Cardiac fibroblast (primary cell): Measurements from ENCODE around the gene MAD1L1.
"Not testable (repeated sequence)": the region's sequence is repeated elsewhere in the genome, so short reads cannot be mapped to it uniquely, and the experiment has no call there.

ENCODE experiments used
- DNase-seq, 2 donors: peaks; one replicate each; pipeline versions ENCODE4 v3.0.0 to v3.0.0-alpha.2; 2010; ENCODE audit warnings: low read depth in 2 of 2
- H3K4me3 ChIP-seq, 2 donors: replicated peaks in 1 of 2; 1 replicate in 1 of 2; 2 replicates in 1 of 2; pipeline ENCODE4 v1.5.1; 2011; ENCODE audit warnings: low read depth in 2 of 2, low read length in 2 of 2, mild to moderate bottlenecking in 2 of 2, moderate library complexity in 1 of 2
- TF ChIP-seq, protein P1 (sequence below): IDR thresholded peaks from one replicate; pipeline ENCODE4 v1.5.1; 2011; ENCODE audit warnings: low read depth, mild to moderate bottlenecking, low read length, inconsistent platforms

MAD1L1 gene

GRCh38 chr7:1819259-1819841 lies 413.4 kb downstream of the MAD1L1 start:
- DNase-seq = no peak
- no peak overlapping the region for H3K4me3 ChIP-seq
- TF ChIP-seq, protein P1, sequence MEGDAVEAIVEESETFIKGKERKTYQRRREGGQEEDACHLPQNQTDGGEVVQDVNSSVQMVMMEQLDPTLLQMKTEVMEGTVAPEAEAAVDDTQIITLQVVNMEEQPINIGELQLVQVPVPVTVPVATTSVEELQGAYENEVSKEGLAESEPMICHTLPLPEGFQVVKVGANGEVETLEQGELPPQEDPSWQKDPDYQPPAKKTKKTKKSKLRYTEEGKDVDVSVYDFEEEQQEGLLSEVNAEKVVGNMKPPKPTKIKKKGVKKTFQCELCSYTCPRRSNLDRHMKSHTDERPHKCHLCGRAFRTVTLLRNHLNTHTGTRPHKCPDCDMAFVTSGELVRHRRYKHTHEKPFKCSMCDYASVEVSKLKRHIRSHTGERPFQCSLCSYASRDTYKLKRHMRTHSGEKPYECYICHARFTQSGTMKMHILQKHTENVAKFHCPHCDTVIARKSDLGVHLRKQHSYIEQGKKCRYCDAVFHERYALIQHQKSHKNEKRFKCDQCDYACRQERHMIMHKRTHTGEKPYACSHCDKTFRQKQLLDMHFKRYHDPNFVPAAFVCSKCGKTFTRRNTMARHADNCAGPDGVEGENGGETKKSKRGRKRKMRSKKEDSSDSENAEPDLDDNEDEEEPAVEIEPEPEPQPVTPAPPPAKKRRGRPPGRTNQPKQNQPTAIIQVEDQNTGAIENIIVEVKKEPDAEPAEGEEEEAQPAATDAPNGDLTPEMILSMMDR = no peak

DNA sequence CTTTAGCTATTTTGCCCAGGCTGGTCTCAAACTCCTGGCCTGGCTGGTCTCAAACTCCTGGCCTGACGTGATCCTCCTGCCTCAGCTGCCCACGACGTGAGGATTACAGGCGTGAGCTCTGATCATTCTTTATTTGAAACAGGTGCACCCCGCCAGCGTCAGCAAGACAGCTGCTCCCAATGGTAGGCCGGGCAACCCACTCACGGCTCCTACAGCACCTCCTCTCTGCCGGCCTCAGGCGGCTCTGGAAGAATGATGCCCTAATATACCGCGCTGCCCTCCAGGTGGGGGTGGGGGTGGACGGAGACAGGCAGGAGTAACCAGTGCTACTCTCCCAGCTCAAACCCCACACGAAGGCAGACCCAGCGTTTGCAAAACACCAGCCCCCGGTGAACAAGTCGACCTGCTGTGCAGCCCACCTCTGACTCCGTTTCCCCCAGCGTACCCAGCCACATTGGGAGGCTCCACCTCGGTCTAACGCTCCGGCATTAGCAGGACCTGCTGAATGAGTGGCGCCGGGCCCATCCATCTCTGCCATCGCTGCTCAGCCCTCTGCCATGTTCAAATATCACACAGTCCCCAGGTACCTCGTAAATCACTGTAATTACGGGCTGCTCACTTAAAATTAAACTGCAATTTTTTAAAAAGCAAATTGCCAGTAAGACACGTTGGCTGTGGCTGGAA lies 414.0 kb downstream of the MAD1L1 start:
- no peak for DNase-seq
- TF ChIP-seq, protein P1 = no peak
- H3K4me3 ChIP-seq = no peak overlapping the region

DNA sequence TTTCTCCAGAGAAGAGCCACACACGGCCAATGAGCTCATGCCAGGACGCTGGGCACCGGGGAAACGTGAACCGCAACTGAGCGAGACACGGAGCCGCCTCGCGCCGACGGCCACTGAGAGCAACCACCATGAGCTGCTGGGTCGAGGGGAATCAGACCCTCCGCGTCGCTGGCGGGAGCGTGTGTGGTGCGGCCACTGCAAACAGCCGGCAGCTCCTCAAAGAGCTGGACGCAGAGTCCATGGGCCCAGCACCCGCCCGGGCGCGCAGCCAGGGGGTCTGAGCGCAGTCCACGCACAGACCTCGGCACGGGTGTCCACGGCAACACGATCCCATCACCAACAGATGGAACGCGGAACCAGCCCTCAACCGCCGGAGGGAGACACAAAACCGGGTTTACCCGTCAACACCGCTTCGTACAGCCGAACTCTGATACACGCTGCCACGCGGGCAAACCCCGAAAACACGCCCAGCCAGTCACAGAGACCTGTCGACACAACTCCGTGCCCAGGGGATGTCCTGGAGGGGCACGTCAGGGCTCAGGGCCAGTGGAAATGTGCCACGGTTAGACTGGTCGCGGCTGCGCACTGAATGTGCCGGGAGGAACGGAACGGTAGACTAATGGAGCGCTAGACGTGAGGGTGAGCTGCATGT lies 415.6 kb downstream of the MAD1L1 start:
- TF ChIP-seq, protein P1 = no peak
- H3K4me3 ChIP-seq = no peak overlapping the region
- no peak for DNase-seq

- DNase-seq, H3K4me3 ChIP-seq: not testable (repeated sequence)
These were observed 416.3 kb downstream of the MAD1L1 start for GRCh38 chr7:1816451-1816850.

GRCh38 chr7:1815551-1816281 lies 417.0 kb downstream of the MAD1L1 start:
- H3K4me3 ChIP-seq, DNase-seq: not testable (repeated sequence)

DNA sequence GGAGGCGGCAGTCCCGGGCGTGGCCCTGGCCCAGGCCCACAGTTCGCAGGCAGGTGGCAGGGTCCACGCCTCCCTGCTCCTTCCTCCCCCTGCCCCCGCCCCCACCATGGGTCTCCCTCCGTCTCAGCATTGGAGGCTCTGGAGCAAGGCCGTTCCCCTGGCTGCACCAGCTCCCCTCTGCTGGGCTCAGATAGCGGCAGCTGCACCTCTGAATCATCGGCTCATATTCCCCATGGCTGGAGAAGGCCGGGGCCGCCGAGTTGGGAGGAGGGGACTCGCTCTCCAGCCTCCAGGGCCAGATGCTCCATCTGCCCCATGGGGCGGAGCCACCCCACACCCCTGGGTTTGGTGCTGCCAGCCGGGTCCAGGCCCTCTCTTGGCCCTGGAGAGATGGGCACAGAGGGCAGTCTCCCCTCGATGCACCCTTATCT lies 417.7 kb downstream of the MAD1L1 start:
- no peak for DNase-seq
- H3K4me3 ChIP-seq = no peak overlapping the region
- TF ChIP-seq, protein P1 = no peak

- TF ChIP-seq, protein P1 = no peak
- no peak for DNase-seq
- H3K4me3 ChIP-seq = no peak overlapping the region
These were observed 418.5 kb downstream of the MAD1L1 start for GRCh38 chr7:1814089-1814811.
